Omental fat pad (tissue), 4 donors: ENCODE results near the gene AHSP. TPM values are rescaled to one million over a fixed set of nuclear protein-coding genes. Genes with fewer than 3 reads are reported as not detected.

ENCODE experiments used
- ATAC-seq: fragments of 150-250 bp; one replicate; pipeline ENCODE4 v1.9.1; 2016; ENCODE audit warnings: mild to moderate bottlenecking, moderate library complexity; ENCODE audit not compliant: low FRiP score
- DNase-seq: peaks from one replicate; pipeline ENCODE4 v3.0.0-alpha.2; 2019; ENCODE audit warnings: low spot score
- total RNA-seq, 4 donors: library from RNA; depleted of rRNA; stranded (reverse); fragments of >200 nt; gene quantifications; one replicate each; pipeline ENCODE4 v1.1.0, GENCODE V29; 2016
- TF ChIP-seq, protein P1 (sequence below), 3 donors: fragments of 450-650 bp; IDR thresholded peaks; one replicate each; pipeline ENCODE4 v1.5.1; 2016 to 2017; ENCODE audit warnings: antibody characterized with exemption in 3 of 3, mild to moderate bottlenecking in 3 of 3, moderate library complexity in 2 of 3

Gene AHSP
- total RNA-seq, 4 donors from 2014 or later = not detected

DNA sequence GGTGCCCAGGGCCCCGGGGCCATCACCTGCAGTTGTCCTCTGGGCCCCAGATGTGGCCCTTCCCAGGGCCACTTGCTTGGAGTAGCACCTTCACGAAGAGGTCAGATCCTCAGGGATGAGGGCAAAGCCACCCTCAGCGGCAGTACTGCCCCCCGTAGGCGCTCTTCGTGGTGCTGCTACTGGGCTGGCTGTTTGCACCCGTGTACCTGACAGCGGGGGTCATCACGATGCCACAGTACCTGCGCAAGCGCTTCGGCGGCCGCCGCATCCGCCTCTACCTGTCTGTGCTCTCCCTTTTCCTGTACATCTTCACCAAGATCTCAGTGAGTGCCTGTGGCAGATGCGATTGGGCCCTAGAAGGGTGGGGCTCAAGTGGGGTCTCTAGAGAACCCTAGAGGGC, 42.1 kb upstream of the AHSP start:
- ATAC-seq (no peak), DNase-seq (no peak)
- TF ChIP-seq, protein P1, sequence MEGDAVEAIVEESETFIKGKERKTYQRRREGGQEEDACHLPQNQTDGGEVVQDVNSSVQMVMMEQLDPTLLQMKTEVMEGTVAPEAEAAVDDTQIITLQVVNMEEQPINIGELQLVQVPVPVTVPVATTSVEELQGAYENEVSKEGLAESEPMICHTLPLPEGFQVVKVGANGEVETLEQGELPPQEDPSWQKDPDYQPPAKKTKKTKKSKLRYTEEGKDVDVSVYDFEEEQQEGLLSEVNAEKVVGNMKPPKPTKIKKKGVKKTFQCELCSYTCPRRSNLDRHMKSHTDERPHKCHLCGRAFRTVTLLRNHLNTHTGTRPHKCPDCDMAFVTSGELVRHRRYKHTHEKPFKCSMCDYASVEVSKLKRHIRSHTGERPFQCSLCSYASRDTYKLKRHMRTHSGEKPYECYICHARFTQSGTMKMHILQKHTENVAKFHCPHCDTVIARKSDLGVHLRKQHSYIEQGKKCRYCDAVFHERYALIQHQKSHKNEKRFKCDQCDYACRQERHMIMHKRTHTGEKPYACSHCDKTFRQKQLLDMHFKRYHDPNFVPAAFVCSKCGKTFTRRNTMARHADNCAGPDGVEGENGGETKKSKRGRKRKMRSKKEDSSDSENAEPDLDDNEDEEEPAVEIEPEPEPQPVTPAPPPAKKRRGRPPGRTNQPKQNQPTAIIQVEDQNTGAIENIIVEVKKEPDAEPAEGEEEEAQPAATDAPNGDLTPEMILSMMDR (IDR thresholded peaks at IDR 0.05) = no peak

DNA sequence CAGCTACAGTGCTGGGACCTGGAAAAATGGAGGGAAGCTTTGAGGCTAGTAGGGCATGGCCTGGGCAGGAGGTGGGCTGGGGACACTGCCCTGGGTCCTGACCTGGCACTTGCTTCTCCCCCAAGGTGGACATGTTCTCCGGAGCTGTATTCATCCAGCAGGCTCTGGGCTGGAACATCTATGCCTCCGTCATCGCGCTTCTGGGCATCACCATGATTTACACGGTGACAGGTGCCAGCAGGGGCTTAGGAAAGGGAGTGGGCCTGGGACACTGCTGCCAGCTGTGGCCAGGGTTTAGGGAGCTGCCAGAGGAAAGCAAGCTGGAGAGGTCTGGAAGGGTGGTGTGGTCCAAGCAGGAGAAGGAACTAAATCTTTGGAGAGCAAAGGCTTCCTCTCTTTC, 41.7 kb upstream of the AHSP start:
- DNase-seq (no peak), ATAC-seq (no peak)
- TF ChIP-seq, protein P1 (IDR thresholded peaks at IDR 0.05) = no peak

DNA sequence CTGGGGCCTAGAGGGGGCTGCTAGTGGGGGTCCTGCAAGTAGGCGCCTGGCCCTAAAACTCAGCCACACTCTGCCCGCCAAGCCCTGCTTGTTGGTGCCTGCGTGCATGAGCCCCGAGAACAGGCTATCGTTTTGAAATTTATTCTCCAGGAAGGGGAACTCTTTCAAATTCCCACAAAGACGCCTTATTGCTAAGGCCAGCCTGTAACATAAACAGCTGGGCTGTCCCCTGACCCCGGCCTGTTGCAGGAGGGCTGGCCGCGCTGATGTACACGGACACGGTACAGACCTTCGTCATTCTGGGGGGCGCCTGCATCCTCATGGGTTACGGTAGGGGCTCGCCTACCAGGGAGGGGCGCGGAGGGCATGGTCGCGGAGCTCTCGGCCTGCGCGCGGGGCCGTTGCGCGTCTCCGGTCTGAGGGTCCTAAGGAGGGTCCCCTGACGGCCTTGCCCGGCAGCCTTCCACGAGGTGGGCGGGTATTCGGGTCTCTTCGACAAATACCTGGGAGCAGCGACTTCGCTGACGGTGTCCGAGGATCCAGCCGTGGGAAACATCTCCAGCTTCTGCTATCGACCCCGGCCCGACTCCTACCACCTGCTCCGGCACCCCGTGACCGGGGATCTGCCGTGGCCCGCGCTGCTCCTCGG, 40.5 kb upstream of the AHSP start:
- ATAC-seq (no peak), DNase-seq (no peak)
- TF ChIP-seq, protein P1 (IDR thresholded peaks at IDR 0.05) = no peak

DNA sequence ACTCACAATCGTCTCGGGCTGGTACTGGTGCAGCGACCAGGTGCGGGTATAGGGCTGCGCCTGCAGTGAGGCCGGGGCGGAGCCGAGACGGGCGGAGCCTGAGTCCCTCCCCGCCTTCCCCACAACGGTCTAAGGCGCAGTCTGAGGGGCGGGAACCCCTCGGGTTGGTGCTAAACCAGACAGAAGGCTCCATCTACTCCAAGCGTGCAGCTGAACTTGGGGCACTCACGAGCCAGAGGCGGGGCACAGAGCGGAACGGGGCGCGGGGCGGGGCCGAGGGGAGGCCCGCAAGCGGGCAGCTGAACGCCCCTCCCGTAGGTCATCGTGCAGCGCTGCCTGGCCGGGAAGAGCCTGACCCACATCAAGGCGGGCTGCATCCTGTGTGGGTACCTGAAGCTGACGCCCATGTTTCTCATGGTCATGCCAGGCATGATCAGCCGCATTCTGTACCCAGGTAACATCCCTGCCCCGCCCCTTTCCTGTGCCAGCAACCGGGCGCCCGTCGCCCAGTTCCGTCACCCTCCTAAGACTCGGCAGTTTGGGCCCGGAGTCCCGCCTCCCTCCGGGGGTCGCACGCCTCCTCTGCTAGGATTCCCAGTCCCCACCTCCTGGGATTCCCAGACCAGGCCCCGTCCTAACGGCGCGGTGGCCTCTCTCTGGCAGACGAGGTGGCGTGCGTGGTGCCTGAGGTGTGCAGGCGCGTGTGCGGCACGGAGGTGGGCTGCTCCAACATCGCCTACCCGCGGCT, 39.8 kb upstream of the AHSP start:
- TF ChIP-seq, protein P1 (IDR thresholded peaks at IDR 0.05) = no peak
- peak; percentile 84 for ATAC-seq
- DNase-seq = no peak

DNA sequence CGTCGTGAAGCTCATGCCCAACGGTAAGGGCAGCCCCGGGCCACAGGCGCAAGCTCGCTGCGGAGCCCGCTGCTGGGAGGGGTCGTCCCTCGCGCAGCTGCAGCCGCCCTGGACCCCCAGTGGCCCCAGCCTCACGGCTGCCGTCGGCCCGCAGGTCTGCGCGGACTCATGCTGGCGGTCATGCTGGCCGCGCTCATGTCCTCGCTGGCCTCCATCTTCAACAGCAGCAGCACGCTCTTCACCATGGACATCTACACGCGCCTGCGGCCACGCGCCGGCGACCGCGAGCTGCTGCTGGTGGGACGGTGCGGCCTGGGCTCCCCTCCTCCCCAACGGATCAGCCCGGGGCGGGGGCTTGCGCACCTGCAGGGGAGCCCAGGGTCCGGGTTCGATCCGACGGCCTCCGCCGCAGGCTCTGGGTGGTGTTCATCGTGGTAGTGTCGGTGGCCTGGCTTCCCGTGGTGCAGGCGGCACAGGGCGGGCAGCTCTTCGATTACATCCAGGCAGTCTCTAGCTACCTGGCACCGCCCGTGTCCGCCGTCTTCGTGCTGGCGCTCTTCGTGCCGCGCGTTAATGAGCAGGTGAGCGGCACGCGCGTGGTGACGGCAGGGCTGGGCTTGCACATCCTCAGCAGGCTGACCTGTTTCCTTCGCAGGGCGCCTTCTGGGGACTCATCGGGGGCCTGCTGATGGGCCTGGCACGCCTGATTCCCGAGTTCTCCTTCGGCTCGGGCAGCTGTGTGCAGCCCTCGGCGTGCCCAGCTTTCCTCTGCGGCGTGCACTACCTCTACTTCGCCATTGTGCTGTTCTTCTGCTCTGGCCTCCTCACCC, 39.0 kb upstream of the AHSP start:
- TF ChIP-seq, protein P1 (IDR thresholded peaks at IDR 0.05) = no peak
- ATAC-seq (no peak), DNase-seq (no peak)

DNA sequence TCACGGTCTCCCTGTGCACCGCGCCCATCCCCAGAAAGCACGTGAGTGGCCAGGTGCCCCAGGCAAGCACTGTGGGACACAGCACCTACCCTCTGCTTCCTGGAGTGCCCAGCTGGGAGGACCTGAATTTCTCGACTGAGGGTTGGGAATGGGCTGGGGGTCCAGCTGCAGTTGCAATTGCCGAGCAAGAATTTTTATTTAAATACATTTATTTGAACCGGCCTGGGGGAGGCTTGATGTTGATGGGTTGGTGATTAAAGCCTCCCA, 38.5 kb upstream of the AHSP start:
- DNase-seq (no peak), ATAC-seq (no peak)
- TF ChIP-seq, protein P1 (IDR thresholded peaks at IDR 0.05) = no peak
